Measurements from ENCODE around the gene SRRM3.
"Not testable (repeated sequence)": the region's sequence is repeated elsewhere in the genome, so short reads cannot be mapped to it uniquely, and the experiment has no call there.

SRRM3 gene, protein sequence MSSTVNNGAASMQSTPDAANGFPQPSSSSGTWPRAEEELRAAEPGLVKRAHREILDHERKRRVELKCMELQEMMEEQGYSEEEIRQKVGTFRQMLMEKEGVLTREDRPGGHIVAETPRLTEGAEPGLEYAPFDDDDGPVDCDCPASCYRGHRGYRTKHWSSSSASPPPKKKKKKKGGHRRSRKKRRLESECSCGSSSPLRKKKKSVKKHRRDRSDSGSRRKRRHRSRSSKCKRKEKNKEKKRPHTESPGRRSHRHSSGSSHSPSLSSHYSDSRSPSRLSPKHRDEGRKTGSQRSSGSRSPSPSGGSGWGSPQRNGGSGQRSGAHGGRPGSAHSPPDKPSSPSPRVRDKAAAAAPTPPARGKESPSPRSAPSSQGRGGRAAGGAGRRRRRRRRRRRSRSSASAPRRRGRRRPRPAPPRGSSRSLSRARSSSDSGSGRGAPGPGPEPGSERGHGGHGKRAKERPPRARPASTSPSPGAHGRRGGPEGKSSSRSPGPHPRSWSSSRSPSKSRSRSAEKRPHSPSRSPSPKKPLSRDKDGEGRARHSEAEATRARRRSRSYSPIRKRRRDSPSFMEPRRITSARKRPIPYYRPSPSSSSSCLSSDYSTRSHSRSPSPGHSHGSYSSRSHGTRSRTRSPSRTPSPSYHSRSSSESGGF

DNA sequence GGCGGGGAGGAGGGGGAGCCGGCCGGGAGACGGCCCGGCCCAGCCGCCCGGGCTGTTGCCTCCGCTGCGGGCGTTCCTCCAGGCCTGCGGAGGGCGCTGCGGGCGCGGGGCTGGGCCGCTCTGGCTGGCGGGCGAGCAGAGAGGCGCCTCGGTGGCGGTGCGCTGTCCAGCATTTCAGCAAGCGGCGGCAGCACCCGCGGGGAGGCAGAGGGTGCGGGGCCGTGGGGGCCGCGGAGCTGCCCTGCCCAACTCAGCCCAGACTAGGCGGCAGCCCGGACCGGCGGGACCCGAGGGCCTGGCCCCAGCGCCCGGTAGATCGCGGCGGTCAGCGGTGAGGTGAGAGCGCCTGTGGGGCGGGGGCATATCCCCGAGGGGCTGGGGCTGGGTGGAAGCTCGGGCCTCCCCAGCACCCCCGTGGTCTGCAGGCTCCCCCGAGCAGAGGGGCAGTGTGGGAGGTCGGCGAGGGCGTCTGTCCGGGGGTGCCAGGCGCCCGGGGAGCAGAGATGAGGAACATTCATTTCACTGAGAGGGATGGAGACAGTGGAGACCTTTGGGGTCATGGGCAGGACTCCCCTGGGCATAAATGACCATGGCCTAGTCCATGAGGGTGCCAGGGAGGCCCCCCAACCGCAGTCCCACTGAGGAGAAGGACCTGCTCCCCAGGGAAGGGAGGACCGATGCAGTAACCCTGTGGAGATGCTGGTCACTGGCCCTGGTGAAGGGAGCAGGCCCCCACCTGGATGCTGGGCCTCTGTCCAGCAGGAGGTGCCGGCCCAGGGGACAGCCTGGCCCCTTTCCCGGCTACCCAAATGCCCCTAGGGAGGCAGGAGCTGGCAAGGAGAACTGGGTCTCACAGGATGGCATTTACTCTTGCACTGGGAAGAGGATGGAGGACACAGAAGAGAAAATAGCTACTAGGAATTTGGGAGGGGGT lies at the start of gene SRRM3:
TSS of gene SRRM3 (plus strand) at position 165 of the 934 bp plus-strand sequence. CDS start 33,171 bp downstream, outside the sequence.
- ATAC-seq = peak; percentile 95
- Mint-ChIP-seq H3K27ac (no peak within 1 kb of the TSS), H3K4me3 (peak within 1 kb of the TSS in 1 of 2 donors; percentile 54)

DNA sequence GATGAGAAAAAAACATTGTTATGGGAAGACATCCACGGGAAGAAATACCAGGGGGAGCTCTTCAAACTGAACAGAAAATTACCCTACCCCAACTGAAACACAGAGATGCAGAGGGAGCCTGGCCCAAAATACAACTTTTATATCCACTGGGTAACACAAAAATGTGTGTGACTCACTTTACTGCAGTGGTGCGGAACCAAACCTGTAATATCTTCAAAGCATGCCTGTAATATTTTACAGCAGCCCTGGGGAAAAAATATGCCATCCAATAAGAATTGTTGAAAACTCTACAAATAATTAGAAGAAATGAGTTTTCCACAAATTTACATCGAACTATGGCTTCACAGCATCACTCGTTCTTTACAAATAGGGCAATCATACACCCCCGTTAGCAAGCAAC lies 49.8 kb upstream of the SRRM3 start:
- no peak for DNase-seq
- Mint-ChIP-seq H3K9me3 (no peaks in the 10 kb centered on the region), H3K27me3 (no peaks in the 10 kb centered on the region), H3K4me1 (peaks cover 16% of the 10 kb centered on the region), H3K4me3 (no peak overlapping the region), H3K27ac (no peak overlapping the region)
- no peak for ATAC-seq

More for the DNA sequence above, at the start of gene SRRM3:
- H3K27me3 Mint-ChIP-seq = peaks cover 16% of the 10 kb centered on the region
- DNase-seq = peak; percentile 87 to 88
- H3K9me3 Mint-ChIP-seq = no peaks in the 10 kb centered on the region
- no peaks in the 10 kb centered on the region for H3K4me1 Mint-ChIP-seq

DNA sequence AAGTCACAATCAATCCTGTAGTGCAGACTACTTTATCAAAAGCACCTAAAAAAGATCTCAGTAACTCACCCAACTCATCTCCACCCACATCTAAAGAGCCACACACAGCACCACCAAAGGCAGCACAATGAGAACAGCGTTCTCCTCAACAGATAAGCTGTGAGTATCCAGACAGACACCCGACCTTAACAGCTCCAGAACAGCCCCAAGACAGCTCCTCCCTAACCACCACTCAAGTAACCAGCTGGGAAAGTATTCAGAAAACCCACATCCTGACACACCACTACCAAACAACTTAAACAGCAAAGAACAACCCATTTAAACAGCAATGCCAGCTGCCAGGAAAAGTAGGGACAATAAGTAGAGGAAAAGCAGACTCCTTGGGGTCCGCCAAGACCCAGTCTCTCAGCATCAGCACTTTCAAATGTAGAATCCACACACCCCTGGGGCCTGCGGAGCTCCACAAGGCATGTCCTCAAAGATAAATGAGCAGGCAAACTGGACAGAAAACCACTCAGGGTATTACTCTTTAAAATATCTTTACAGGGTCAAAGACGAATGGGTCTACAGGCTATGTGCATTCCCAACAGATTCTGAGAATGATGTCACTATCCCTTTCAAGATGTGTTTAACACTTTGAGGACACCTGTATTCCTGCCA lies 48.0 kb upstream of the SRRM3 start:
- H3K27ac Mint-ChIP-seq = not testable (repeated sequence)

DNA sequence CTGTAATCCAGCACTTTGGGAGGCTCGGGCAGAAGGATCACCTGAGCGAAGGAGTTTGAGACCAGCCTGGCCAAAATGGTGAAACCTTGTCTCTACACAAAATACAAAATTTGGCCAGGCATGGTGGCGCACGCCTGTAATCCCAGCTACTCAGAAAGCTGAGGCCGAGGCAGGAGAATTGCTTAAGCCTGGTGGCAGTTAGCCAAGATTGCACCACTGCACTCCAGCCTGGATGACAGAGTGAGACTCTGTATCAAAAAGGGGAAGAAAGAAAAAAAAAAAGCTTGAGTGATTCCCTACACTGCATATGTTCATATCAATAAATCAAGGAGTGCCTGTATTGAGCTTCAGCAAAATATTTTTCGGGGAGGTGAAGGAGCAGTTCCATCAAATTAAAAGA lies 45.8 kb upstream of the SRRM3 start:
- no peaks in the 10 kb centered on the region for H3K27me3 Mint-ChIP-seq
- H3K4me3 Mint-ChIP-seq = no peak overlapping the region
- DNase-seq = no peak
- peaks cover 16% of the 10 kb centered on the region for H3K4me1 Mint-ChIP-seq
- no peak overlapping the region for H3K27ac Mint-ChIP-seq
- no peak for ATAC-seq
- no peaks in the 10 kb centered on the region for H3K9me3 Mint-ChIP-seq

More for the DNA sequence above, 48.0 kb upstream of the SRRM3 start:
- H3K4me3 Mint-ChIP-seq, H3K9me3 Mint-ChIP-seq, DNase-seq, ATAC-seq, H3K27me3 Mint-ChIP-seq: not testable (repeated sequence)
- peaks cover 16% of the 10 kb centered on the region for H3K4me1 Mint-ChIP-seq

DNA sequence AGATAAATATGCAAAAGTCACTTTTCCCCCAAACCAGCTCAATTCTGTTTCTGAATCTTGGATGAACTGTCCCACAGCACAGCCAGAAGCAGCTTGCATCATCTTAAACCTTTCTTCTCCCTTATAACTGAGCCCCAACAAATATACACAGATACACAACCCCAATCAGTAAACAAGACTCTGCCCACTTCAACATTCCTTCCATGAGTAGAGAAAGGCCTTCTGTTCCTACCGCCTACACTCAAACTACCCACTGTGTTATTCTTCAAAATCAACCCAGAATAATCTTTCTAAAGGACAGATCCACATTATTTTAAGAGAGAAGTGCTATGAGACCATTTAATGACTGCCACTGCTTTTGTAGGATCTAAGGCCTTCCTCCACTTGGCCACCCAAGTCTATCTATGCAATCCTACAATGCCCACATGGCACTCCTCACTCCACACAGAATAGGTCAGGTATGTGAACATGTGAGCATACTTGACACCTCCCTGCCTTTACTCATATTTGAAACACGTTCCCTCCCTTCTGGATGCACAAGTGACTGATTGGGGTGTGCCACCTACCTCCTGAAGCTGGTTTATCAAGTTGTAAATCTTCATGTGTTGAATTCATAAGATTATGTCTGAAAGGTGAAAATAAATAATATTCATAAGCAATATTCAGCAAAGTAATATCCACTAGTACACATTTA lies 44.6 kb upstream of the SRRM3 start:
- not testable (repeated sequence) for ATAC-seq

DNA sequence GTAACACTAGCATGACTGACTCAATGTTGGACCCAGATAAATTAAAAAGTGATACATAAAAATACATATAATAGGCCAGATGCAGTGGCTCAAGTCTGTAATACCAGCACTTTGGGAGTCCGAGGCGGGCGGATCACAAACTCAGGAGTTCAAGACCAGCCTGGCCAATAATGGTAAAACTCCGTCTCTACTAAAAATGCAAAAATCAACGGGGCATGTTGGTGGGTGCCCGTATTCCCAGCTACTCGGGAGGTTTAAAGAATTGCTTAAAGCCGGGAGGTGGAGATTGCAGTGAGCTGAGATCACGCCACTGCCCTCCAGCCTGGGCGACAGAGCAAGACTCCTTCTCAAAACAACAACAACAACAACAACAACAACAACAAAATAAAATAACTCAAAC lies 43.3 kb upstream of the SRRM3 start:
- H3K4me3 Mint-ChIP-seq, H3K4me1 Mint-ChIP-seq, H3K27ac Mint-ChIP-seq, H3K9me3 Mint-ChIP-seq, DNase-seq, ATAC-seq, H3K27me3 Mint-ChIP-seq: not testable (repeated sequence)

More for the DNA sequence above, 44.6 kb upstream of the SRRM3 start:
- not testable (repeated sequence) for H3K27me3 Mint-ChIP-seq, H3K9me3 Mint-ChIP-seq, H3K27ac Mint-ChIP-seq, H3K4me3 Mint-ChIP-seq, DNase-seq
- H3K4me1 Mint-ChIP-seq = peaks cover 16% of the 10 kb centered on the region

DNA sequence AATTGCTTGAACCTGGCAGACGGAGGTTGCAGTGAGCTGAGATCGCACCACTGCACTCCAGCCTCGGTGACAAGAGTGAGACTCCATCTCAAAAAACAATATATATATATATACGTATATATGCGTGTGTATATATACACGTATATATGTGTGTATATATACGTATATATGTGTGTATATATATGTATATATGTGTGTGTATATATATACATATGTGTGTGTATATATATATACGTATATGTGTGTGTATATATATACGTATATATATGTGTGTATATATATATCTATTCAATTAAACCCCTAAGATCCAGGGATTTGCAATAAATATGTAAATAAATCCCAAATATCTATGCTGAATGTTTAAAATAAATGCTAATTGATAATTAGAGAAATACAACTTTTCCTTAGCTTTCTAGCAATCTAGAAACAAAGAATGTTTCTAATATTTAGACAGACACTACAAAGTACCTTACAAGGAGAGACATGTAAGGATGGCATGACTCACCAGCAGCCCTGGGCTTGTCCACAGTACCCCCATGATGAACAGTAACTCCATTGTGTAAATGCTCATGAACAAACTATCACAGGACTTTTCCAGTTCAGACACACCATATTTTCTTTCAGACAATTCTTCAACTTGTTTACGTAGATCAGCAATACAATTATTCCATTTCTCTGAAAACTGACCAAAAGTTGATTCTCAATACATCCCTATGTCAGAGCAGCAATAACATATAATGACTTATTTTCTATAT lies 39.1 kb upstream of the SRRM3 start:
- H3K27me3 Mint-ChIP-seq, H3K27ac Mint-ChIP-seq, DNase-seq, H3K4me3 Mint-ChIP-seq, H3K9me3 Mint-ChIP-seq, H3K4me1 Mint-ChIP-seq, ATAC-seq: not testable (repeated sequence)

DNA sequence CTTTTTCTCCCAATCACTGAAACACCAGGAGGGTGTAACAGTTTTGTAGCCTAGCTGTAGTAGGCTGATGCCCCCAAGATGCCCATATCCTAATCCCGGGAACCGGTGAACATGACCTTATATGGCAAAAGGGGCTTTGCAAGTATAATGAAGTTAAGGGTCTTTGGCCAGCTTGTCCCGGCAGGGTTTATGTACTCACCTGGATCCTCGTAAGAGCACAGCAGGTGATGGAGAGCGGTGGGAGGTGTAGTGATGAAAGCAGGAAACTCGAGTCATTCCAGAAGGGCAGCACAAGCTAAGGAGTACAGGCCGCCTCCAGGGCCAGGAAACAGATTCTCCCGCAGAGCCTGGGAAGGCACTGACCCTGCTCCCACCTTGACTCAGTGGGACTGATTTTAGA lies 37.9 kb upstream of the SRRM3 start:
- H3K27me3 Mint-ChIP-seq, H3K4me1 Mint-ChIP-seq, H3K4me3 Mint-ChIP-seq, H3K9me3 Mint-ChIP-seq, H3K27ac Mint-ChIP-seq, ATAC-seq, DNase-seq: not testable (repeated sequence)

DNA sequence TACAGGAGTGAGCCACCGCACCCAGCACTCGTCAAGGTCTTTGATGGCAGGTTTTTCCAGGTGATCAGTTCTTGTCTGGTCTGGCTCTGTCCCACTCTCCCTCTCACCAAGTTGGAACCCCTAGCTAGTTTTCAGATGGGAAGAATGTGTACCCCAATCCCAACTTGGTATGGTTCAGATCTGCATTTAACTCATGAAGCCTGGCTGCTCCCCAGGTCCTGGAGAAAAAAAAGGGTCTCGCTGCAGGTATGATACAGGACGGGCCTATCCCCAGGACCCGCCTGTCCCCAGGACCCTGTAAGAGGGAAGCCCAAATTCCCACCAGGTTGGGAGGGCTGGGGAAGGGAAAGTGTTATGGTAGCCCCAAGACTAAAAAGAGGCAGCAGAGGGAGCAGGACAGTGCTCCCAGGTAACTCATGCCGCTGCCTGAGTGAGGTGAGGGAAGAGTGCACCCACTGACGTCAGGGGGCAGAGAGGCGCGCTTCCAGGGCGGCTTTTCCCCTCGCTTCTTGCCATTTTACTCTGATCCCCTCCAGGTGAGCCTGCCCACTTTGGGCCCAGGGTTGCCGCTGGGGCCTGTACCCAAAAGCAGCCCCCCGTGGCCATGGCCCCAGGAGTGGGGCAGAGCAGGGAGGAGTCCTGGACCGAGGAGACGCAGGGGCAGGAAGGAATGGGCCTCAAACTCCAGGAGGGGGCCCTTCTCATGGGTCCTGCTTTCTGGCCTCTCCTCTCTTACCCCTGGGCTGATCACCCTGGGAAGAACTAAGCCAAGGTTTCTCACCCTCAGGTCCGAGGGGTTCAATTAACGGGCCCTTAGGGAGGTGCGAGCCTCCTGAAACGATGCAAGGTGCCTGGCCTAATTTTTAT lies 36.4 kb upstream of the SRRM3 start:
- Mint-ChIP-seq H3K27ac (no peak overlapping the region), H3K4me3 (peak overlapping the region in 1 of 2 donors; percentile 86), H3K4me1 (no peaks in the 10 kb centered on the region), H3K9me3 (no peaks in the 10 kb centered on the region), H3K27me3 (no peaks in the 10 kb centered on the region)
- DNase-seq (no peak), ATAC-seq (no peak)

DNA sequence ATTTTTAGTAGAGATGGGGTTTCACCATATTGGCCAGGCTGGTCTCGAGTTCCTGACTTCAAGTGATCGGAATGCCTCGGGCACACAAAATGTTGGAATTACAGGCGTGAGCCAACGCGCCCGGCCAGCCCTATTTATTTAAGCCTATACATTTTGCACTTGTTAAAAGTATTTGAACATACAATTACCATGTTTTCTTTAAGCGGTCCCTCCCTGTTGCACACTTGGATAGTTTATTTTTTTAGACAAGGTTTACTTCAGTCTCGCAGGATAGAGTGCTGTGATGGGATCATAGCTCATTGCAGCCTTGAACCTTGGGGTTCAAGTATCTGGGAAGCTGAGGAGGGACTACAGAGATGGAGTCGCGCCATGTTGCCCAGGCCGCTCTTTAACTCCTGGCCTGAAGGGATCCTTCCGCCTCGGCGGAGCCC lies 35.7 kb upstream of the SRRM3 start:
- Mint-ChIP-seq H3K27me3 (no peaks in the 10 kb centered on the region), H3K9me3 (no peaks in the 10 kb centered on the region), H3K4me1 (no peaks in the 10 kb centered on the region), H3K4me3 (peak overlapping the region; percentile 76 to 86), H3K27ac (peak overlapping the region; percentile 88 to 90)
- ATAC-seq = no peak
- no peak for DNase-seq

DNA sequence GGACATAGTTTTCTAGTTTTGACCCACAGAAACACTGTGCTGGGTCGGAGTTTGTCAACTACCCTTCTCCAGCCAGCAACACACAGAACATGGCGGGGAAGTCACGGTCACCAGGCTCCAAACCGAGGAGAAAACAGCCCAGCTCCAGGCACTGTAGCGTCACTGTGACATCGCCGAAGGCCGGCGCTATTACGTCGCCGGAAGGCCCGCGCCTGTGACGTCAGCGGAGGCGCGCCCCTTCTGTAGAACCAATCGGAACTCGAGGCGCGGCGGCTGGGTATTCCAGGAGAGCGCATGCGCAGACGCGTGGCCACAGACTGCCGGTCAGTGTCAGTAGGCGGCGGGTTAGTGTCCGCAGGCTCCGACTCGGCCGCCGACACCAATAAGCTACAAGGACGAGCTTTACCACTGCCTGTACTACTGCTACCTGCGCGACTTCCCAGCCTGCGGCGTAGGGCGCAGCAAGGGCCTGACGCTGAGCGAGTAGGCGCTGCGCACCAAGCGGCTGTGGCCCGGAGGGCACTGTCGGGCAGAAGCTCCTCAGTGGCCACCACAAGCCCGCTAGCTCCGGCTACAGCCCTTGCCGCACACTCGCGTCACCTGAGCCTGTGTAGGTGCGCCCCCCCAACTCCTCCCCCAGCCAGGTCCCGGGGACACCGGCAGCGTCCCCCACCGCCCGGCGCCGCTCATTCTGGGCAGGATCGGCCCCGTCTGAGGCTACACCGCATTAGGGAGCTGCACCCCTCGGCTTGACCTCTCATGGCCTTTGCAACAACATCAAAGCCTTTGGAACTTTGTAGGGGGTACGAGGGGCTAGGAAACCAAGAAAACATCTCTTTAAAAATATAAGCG lies 35.1 kb upstream of the SRRM3 start:
- H3K27me3 Mint-ChIP-seq = no peaks in the 10 kb centered on the region
- DNase-seq = peak; percentile 93 to 95
- H3K27ac Mint-ChIP-seq = peak overlapping the region; percentile 88 to 90
- ATAC-seq = peak; percentile 97
- no peaks in the 10 kb centered on the region for H3K4me1 Mint-ChIP-seq
- no peaks in the 10 kb centered on the region for H3K9me3 Mint-ChIP-seq
- H3K4me3 Mint-ChIP-seq = peak overlapping the region; percentile 76 to 86

DNA sequence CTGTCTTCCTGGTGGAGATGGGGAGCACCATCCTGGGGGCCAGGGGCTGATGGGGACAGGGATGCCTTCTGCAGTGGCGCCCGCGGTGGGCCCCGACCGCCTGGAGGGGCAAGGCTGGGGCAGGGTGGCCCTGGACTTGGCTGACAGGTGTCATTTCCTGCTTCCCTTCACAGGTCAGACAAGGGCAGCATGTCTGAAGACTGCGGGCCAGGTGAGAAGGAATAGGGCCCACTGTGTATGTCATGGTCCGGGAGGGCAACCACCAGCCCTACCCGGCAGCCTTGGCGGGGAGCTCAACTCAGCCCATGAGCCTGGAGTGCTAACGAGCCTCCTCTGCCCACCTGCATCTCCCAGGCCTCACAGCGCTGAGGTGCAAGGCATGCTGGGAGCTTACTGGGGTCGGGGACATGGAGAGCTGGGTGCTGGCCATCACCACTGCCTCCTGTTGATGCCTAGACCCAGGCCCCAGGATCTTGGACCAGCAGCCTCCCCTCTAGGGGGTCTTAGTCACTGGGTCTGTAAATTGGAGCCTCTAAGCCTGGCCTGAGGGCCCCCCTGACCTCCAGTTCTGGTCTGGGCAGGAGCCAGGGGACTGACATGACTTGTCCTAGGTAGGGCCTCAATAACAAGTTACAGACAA lies 28.0 kb upstream of the SRRM3 start:
- Mint-ChIP-seq H3K27ac (no peak overlapping the region), H3K9me3 (no peaks in the 10 kb centered on the region), H3K4me3 (no peak overlapping the region), H3K4me1 (peaks cover 10% of the 10 kb centered on the region), H3K27me3 (no peaks in the 10 kb centered on the region)
- DNase-seq = no peak
- no peak for ATAC-seq

Data from stimulated activated naive CD8-positive, alpha-beta T cell treated with anti-CD3 and anti-CD28 coated beads, Interleukin-15, amount 100 ng/mL, for 72 hours (primary cell).